ENCODE results near the gene ARHGAP26.

DNA sequence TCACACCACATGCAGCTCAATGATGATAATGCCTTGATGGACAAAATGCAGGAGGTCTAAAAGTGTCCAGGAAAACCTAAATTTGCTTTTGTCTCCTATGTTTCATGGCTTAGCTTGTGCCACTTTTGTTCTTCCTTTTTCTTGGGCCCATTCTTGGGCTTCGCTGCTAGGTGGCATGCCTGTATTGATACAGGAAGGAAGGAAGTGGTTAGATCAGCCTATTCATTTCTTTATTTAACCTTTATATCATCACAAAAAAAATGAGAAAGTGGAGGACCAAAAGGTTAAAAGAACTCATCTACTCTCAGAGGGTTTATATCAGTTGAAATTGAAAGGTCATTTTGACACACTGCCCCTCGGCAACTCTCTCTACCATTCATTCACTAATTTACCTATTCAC is 260.2 kb downstream of the ARHGAP26 start:
- TF ChIP-seq, protein P1, sequence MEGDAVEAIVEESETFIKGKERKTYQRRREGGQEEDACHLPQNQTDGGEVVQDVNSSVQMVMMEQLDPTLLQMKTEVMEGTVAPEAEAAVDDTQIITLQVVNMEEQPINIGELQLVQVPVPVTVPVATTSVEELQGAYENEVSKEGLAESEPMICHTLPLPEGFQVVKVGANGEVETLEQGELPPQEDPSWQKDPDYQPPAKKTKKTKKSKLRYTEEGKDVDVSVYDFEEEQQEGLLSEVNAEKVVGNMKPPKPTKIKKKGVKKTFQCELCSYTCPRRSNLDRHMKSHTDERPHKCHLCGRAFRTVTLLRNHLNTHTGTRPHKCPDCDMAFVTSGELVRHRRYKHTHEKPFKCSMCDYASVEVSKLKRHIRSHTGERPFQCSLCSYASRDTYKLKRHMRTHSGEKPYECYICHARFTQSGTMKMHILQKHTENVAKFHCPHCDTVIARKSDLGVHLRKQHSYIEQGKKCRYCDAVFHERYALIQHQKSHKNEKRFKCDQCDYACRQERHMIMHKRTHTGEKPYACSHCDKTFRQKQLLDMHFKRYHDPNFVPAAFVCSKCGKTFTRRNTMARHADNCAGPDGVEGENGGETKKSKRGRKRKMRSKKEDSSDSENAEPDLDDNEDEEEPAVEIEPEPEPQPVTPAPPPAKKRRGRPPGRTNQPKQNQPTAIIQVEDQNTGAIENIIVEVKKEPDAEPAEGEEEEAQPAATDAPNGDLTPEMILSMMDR (IDR thresholded peaks at IDR 0.05) = no peak
- no peak for TF ChIP-seq POLR2A (IDR thresholded peaks at IDR 0.05)
